Coronary artery (tissue), 2 donors: Measurements from ENCODE around the gene FOXN3.

Experiments used
- DNase-seq: peaks from one replicate; pipeline ENCODE4 v3.0.0-alpha.2; 2017; ENCODE audit warnings: low spot score
- H3K27ac ChIP-seq, 2 donors: fragments of 200-600 bp; sonication (generic); one replicate each; pipeline ENCODE4 v1.5.1; 2016 to 2019
- H3K4me3 ChIP-seq: fragments of 200-600 bp; sonication (generic); 2 replicates; pipeline ENCODE4 v1.5.1; 2016; ENCODE audit warnings: mild to moderate bottlenecking, moderate library complexity
- CTCF ChIP-seq: fragments of 200-600 bp; sonication (generic); IDR thresholded peaks from one replicate; pipeline ENCODE4 v1.5.1; 2019; ENCODE audit warnings: antibody characterized with exemption

Gene FOXN3

GRCh38 chr14:89360277-89360676 is 56.8 kb downstream of the FOXN3 start:
- TF ChIP-seq CTCF: no peak

GRCh38 chr14:89359477-89360222 is 57.4 kb downstream of the FOXN3 start:
- Histone ChIP-seq H3K4me3 (no peak overlapping the region), H3K27ac (peak overlapping the region; percentile 53 to 58)
- TF ChIP-seq CTCF: no peak
- no peak for DNase-seq

More at GRCh38 chr14:89360277-89360676, 56.8 kb downstream of the FOXN3 start:
- Histone ChIP-seq H3K27ac (peak overlapping the region; percentile 53 to 58), H3K4me3 (no peak overlapping the region)
- no peak for DNase-seq

- H3K27ac ChIP-seq: no peak overlapping the region
- DNase-seq: no peak
- no peak for TF ChIP-seq CTCF
- no peak overlapping the region for H3K4me3 ChIP-seq
Measured at GRCh38 chr14:89357655-89358297, 59.3 kb downstream of the FOXN3 start.

- no peak for TF ChIP-seq CTCF
- no peak overlapping the region for H3K4me3 ChIP-seq
- no peak overlapping the region for H3K27ac ChIP-seq
- no peak for DNase-seq
Measured at GRCh38 chr14:89356927-89357326, 60.1 kb downstream of the FOXN3 start.

- no peak for TF ChIP-seq CTCF
- Histone ChIP-seq H3K27ac (no peak overlapping the region), H3K4me3 (no peak overlapping the region)
- no peak for DNase-seq
Measured at GRCh38 chr14:89356496-89356895, 60.5 kb downstream of the FOXN3 start.

GRCh38 chr14:89353766-89354113 is 63.3 kb downstream of the FOXN3 start:
- Histone ChIP-seq H3K27ac (no peak overlapping the region), H3K4me3 (no peak overlapping the region)
- TF ChIP-seq CTCF: no peak
- no peak for DNase-seq
